HG03280 (cell line): ENCODE results near the gene ZBTB46.

ENCODE experiments used
- ATAC-seq: cut with Tn5 transposase; IDR thresholded peaks from one replicate; pipeline ENCODE4 v1.9.1; 2021; ENCODE audit warnings: mild to moderate bottlenecking, moderate library complexity; ENCODE audit not compliant: unreplicated experiment

The ZBTB46 gene

GRCh38 chr20:63707558-63708300 lies 123.3 kb downstream of the ZBTB46 start, which contains the start of the genes ARFRP1 and ZGPAT:
Gene ARFRP1, minus strand, starts transcription at chr20:63707976. Its CDS starts 885 bp downstream, at chr20:63707091.
Gene ZGPAT, plus strand, starts transcription at chr20:63708039. Its CDS starts 542 bp downstream, at chr20:63708581.
- peak; percentile 68 for ATAC-seq

DNA sequence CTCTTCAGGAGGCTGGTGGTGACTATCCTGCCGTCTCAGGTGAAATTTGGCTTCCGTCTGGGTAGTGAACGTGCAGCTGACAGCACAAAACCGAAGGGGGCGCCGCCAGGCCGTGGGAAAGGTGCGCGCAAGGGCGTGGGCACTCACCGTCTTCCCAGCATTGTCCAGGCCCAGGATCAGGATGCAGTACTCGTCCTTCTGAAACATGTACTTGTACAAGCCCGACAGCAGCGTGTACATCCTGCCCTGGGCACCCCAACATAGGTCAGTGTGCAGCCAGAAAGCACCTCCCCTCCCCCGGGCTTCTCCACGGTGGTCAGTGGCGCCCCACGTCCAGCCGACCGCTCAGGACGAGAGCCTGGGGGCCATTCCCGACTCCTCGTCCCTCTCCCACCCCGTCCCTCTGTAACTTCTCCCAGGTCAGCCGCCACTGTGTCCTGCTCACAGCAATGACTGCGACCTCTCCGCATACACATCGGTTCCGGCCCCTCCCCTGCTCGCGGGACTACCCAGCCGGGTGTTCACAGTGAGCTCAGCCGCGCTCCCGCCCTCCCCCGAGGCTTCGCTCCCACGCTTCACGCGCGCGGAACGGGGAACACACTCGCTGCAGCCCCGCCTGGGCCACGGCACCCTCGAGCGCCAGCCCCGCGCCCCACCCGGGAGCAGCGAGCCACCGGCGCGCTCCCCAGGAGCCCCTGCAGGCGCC lies 124.1 kb downstream of the ZBTB46 start:
- peak; percentile 22 for ATAC-seq

DNA sequence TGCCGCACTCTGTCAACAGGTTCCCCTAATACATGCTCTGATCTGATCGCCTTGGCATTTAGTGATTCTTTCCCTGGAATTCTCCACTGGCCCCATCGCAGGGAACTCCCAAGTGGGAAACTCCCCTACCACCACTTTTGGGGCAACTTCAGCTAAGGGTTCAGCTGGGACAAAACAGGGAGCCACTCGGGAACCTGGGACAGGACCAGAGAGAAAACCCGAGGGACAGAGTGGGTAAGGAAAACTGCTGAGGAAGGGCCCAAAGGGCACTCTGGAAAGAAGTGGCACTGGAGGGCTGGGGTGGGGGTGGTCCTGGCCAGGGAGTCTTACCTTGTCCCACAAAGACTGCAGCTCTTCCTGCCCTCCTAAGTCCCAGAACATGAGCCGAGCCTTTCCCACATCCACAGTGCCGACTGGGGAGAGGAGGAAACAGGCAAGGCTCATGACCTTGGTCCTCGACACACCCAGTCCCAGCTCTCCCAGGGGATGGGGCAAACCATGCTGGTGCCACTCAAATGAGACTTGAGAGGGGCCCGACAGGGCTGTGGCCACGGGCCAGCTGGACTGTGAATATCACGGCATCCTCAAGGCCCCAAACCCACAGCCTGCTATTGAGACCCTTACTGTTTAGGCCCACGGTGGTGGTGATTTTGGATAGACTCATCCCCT lies 124.9 kb downstream of the ZBTB46 start:
- no peak for ATAC-seq

DNA sequence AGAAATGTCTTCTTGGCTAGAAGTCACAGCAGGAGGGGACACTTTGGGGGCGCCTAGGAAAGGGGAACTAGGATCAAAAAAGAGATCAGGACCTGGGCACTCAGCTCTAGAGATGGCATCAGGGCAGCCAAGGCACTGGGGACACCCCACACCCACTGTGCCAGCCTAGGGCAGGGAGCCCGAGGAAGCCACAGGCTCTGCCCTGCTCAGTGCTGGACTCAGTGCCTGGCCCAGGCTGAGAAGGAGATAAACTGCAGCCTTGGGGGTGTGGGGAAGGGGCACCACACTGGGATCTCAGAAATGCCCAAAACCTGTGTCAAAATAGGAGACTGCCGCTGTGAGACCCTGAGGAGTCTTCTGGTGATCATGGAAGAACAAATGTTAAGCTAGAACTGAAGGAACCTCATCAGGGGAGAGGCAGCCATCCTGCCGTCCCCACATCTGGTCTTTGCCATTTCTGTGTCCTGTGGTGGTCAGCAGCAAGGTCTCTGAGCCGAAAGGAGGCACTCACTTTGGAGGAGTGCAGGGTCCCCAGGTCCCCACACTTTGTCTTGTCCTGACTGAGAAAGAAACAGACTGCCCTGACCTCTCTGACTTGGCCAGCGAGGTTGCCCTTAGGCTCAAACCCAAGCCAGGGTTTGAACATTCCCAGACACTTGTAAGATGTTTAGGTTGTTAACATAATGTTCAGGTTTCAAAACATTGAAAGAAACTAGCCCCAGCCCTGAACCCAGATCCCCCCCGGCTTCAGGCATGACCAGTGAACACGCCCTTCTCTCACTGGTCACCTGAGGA lies 125.6 kb downstream of the ZBTB46 start:
- no peak for ATAC-seq

GRCh38 chr20:63704749-63705117 lies 126.3 kb downstream of the ZBTB46 start:
- ATAC-seq = no peak

DNA sequence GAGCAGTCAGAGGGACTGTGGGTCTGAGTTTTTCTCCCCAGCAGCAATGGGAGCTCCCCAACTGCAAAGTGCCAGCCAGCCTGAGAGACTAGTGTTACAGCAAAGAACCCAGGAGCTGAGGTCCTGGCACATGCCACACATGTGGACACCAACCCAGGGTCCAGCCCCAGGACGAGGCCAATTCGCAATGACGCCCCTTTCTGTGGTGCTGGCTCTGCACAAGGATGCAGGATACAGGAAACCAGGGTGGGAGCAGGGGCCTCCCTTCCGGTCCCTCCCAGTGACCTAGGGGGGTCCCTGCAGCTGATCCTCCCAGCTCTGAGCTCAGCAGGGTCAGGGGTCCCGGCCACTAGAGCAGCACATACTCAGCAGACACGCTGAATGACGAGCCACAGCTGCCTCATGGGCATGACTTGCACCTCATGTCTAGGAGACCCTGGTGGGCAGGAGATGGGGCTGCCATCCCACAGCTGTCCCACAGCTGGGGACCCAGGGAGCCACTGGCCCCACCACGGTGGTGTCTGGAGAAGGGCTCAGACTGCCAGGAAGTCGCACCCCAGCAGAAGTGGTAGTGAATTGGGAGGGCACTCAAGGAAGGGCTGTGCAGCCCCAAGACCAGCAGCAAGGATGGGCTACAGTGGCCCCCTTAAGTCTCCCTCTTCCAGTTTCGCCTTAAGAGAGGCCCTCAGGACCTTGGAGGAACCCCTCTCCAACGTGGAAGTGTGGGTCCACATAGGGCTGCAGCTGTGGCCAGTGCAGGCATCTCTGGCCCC lies 126.9 kb downstream of the ZBTB46 start:
- ATAC-seq = no peak

- no peak for ATAC-seq
These were observed 127.5 kb downstream of the ZBTB46 start for GRCh38 chr20:63703471-63703975.

DNA sequence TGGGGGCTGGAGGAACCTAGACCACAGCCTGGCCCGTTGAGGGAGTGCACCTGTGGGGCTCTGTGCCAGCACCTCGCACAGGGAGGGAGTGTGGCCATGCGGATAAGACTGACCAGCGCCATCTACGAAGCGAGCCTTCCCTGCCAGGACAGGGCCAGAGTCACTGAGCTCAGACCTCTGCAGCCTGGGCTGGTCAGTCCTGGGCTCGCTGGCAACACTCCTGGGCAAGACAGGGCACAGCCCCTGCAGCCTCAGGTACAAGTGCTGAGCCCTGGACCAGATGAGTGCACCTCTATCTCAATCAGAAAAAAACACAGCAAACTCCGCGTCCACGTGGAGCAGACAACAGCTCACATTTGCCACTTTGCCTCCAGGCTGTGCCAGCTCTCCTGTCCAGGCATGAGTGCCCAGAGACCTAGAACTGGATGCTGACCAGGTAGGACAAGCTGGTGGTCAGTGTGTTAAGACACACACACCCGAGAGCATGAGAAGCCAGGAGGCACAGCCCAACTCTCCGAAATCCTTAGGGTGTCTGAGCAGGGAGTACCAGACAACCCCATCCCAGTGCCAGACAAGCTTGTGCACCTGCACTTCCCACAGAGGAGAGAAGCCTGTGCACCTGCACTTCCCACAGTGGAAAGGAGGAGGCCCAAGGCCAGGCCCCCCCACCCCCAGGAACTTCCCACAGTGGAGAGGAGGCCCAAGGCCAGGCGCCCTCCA lies 128.2 kb downstream of the ZBTB46 start:
- ATAC-seq = no peak

DNA sequence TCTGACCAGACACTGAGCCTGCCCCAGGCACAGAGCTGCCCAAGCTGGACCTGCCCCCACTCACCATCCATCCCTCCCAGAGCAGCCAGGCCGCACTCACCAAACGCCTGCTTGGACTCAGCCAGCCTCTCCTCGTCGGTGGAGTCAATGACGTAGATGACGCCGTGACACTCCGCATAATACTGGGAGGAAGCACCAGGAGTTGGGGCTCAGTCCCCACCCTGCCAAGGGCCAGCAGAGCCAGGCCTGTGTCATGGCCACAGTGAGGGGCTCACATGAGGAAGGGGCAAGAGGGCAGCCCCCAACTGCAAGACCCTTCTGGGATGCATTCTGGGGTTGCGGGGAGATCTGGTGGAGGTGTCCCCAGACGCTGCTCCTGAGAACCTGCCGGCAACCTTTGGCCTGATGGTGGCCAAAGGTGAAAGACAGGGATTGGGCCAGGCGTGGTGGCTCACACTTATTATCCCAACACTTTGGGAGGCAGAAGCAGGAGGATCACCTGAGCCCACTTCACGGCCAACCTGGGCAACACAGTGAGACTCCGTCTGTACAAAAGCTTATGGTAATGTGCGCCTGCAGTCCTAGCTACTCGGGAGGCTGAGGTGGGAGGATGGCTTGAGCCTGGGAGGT lies 128.9 kb downstream of the ZBTB46 start:
- ATAC-seq = no peak

GRCh38 chr20:63701329-63702035 lies 129.6 kb downstream of the ZBTB46 start:
- no peak for ATAC-seq

DNA sequence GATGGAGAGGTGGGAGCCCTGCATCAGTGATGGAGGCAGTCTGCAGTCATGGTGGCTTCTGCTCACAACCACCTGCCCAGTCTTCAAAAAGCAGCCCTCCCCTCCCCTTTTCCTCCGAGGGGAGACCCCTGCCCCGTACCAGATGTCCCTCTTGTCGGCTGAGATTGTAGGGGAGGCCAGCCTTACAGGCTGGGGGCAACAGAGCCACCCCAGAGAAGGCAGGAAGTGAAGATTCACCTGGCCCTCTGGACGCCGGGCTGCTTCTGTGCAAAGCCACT lies 130.1 kb downstream of the ZBTB46 start:
- no peak for ATAC-seq

DNA sequence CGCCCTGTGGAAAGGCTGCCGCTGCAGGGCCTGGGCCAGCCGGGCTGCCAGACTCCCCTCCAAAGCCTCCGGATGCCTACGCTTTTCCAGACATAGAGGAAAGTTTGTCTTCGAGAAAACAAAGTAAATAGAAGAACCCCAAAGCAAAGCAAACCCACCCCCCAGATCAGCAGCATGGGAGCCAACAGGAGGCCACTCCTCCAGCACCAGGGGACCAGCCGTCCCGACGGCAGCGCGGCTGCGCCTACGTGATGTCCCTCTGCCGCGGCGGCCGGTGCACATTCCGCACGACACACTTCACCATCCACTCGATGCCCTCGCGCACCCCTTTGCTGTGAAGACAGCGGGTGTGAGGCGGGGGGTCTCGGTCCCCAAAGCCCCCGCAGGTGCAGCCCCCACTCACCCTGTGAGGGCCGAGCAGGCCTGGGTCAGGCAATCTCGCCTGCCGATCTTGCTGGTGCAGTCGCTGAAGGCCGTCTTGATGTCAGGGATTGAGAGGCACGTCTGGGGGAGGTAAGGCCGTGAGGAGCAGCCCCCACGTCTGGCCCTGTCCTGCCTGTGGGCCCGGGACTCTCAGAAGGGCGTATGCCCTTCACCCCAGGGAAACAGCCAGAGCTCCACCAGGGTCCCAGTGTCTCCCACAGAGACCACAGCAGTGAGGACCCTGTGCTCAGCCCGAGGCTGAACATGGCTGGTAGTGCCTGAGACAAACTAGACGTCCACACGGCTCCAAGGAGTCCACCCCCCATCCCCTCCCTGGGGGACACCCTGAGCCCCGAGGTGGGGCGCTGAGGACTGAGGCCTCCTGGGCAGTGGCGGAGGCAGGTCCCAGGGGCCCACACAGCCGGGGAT lies 130.6 kb downstream of the ZBTB46 start:
- no peak for ATAC-seq

GRCh38 chr20:63699466-63700198 lies 131.4 kb downstream of the ZBTB46 start:
- no peak for ATAC-seq

DNA sequence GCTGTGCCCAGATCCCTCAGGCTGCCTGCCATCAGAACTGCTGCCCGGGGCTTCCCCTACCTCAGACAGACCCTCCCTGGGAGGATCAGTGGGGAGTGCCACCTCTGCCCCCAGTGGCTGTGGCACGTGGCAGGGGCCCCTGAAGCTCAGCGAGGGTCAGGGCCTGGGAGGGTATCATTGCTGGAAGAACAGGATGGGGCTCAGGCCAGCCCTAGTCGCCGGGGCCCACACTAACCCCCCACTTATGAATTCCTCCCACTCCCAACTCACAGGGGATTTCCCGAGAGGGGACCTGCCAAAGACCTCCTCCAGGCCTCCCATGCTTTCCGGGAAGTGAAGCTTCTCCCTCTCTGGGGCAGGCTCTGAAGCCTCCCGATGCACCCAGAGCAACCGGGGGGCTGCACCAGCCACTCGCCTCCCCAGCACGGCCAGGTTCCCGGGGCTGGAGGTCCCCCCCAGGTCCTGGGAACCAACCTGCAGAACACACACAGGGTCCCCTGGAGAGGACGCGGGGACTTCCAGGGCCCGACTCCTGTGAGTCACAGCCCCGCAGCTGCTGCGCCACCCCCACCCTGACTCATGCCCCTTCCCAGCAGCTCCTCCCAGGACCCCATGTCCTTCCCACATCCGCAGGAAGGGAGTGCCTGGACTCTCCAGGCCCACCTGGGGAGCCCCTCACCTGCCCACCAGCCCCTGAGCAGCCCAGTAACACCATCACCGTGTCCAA lies 132.2 kb downstream of the ZBTB46 start:
- ATAC-seq = no peak

DNA sequence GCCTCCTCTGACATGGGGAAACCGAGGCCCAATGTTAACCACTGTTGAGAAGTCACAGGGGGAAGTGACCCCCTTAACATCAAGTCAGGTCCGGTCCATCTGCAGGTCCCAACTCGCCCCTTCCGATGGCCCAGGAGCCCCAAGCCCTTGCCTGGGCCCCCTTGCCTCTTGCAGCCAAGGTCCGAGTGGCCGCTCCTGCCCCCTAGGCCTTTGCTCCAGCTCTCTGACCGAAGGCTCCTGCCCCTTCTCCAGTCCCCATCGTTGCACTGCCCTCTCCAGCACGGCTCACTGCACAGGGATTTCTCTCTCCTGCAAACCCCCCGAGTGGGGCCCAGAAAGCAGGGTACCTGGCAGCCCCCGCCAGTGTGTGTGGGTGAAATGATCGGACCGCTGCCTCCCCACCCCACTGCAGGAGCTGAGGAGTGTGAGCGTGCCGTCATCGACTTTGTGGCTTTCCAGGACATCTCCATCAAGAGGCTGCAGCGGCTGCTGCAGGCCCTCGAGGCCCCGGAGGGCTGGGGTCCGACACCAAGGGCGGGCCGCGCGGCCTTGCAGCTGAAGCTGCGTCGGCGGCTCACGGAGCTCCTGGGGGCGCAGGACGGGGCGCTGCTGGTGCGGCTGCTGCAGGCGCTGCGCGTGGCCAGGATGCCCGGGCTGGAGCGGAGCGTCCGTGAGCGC lies 133.1 kb downstream of the ZBTB46 start:
- no peak for ATAC-seq
